AG10803 (cell line): Measurements from ENCODE around the gene UMAD1.
"Not testable (repeated sequence)": the region's sequence is repeated elsewhere in the genome, so short reads cannot be mapped to it uniquely, and the experiment has no call there.

Experiments
- DNase-seq: peaks from one replicate; pipeline ENCODE4 v3.0.0; 2010; ENCODE audit warnings: low read depth
- H3K4me3 ChIP-seq: 2 replicates; pipeline ENCODE4 v1.5.1; 2011; ENCODE audit warnings: mild to moderate bottlenecking, low read length, control low read depth
- CTCF ChIP-seq: conservative IDR thresholded peaks from 2 replicates; pipeline ENCODE4 v1.5.1; 2011; ENCODE audit warnings: mild to moderate bottlenecking, low read length, control low read depth, inconsistent platforms

UMAD1 gene

GRCh38 chr7:7816084-7816483 lies 175.5 kb downstream of the UMAD1 start:
- no peak overlapping the region for H3K4me3 ChIP-seq
- DNase-seq, result no peak
- no peak for TF ChIP-seq CTCF

- H3K4me3 ChIP-seq, result no peak overlapping the region
- DNase-seq, result no peak
- TF ChIP-seq CTCF, result no peak
Measured at GRCh38 chr7:7816816-7817536, 176.4 kb downstream of the UMAD1 start.

DNA sequence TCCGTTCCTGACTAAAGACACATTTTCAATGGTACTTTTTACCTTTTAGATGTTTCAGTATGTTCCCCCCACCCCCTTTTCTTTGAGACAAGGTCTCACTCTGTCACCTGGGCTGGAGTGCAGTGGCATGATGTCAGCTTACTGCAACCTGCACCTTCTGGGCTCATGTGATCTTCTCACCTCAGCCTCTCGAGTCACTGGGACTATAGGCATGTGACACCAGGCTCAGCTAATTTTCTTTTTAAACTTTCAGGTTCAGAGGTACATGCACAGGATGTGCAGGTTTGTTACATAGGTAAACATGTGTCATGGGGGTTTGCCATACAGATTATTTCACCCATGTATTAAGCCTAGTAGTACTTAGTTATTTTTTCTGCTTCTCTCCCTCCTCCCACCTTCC lies 177.2 kb downstream of the UMAD1 start:
- H3K4me3 ChIP-seq, result no peak overlapping the region
- TF ChIP-seq CTCF, result no peak
- no peak for DNase-seq

- DNase-seq, H3K4me3 ChIP-seq: not testable (repeated sequence)
Measured at GRCh38 chr7:7818179-7818578, 177.6 kb downstream of the UMAD1 start.

GRCh38 chr7:7819442-7820247 lies 179.1 kb downstream of the UMAD1 start:
- no peak overlapping the region for H3K4me3 ChIP-seq
- DNase-seq, result no peak
- TF ChIP-seq CTCF, result no peak

- no peak for TF ChIP-seq CTCF
- H3K4me3 ChIP-seq, result no peak overlapping the region
- no peak for DNase-seq
Measured at GRCh38 chr7:7820409-7820808, 179.9 kb downstream of the UMAD1 start.

GRCh38 chr7:7820939-7821338 lies 180.4 kb downstream of the UMAD1 start:
- H3K4me3 ChIP-seq, result no peak overlapping the region
- DNase-seq, result no peak
- TF ChIP-seq CTCF, result no peak
